Panc1 (cell line): Measurements from ENCODE around the gene SMAD3.

ENCODE experiments used
- POLR2AphosphoS5 ChIP-seq: IDR thresholded peaks from 2 replicates; pipeline ENCODE4 v1.6.1; 2012; ENCODE audit warnings: mild to moderate bottlenecking, low read depth, low read length, moderate library complexity
- REST ChIP-seq, 2 experiments: IDR thresholded peaks; 2 replicates each; pipeline ENCODE4 v1.6.1; 2011 to 2012; ENCODE audit warnings: low read depth in 2 of 2, control low read depth in 1 of 2, low read length in 1 of 2, mild to moderate bottlenecking in 1 of 2, moderate library complexity in 1 of 2; ENCODE audit not compliant: insufficient read depth in 1 of 2
- SIN3A ChIP-seq: IDR thresholded peaks from 2 replicates; pipeline ENCODE4 v1.6.1; 2012; ENCODE audit warnings: low read depth, mild to moderate bottlenecking, low read length, moderate library complexity, borderline replicate concordance; ENCODE audit not compliant: insufficient read depth
- TF ChIP-seq, protein P1 (sequence below): fragments of 450-650 bp; IDR thresholded peaks from 2 replicates; pipeline ENCODE4 v1.5.1; 2017; ENCODE audit warnings: mild to moderate bottlenecking

- TF ChIP-seq, protein P1, sequence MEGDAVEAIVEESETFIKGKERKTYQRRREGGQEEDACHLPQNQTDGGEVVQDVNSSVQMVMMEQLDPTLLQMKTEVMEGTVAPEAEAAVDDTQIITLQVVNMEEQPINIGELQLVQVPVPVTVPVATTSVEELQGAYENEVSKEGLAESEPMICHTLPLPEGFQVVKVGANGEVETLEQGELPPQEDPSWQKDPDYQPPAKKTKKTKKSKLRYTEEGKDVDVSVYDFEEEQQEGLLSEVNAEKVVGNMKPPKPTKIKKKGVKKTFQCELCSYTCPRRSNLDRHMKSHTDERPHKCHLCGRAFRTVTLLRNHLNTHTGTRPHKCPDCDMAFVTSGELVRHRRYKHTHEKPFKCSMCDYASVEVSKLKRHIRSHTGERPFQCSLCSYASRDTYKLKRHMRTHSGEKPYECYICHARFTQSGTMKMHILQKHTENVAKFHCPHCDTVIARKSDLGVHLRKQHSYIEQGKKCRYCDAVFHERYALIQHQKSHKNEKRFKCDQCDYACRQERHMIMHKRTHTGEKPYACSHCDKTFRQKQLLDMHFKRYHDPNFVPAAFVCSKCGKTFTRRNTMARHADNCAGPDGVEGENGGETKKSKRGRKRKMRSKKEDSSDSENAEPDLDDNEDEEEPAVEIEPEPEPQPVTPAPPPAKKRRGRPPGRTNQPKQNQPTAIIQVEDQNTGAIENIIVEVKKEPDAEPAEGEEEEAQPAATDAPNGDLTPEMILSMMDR: no peak
- TF ChIP-seq POLR2AphosphoS5 (no peak), REST (IDR thresholded peaks at IDR 0.05; ENCODE audit: insufficient read depth in 1 of 2, low read depth in 2 of 2, low read length in 1 of 2) (no peak), SIN3A (no peak)
Measured at GRCh38 chr15:67059127-67059553, 6.3 kb upstream of the SMAD3 start.
